Sigmoid colon (tissue), 4 donors: ENCODE measurements around the gene SYNPO.

Source experiments
- CTCF ChIP-seq, 4 experiments: fragments of 450-650 bp in 3 of 4; fragments of 200-600 bp in 1 of 4; IDR thresholded peaks; one replicate each; pipeline ENCODE4 v1.5.1; 2016 to 2019; ENCODE audit warnings: antibody characterized with exemption in 4 of 4, mild to moderate bottlenecking in 3 of 4, moderate library complexity in 2 of 4
- EP300 ChIP-seq, 4 donors: sonication (generic); formaldehyde crosslinking; IDR thresholded peaks; one replicate each; pipeline ENCODE4 v1.6.1; 2017; ENCODE audit warnings: antibody characterized with exemption in 4 of 4
- POLR2A ChIP-seq, 2 donors: fragments of 450-650 bp; IDR thresholded peaks; one replicate each; pipeline ENCODE4 v1.6.1; 2016; ENCODE audit warnings: antibody characterized with exemption in 2 of 2, mild to moderate bottlenecking in 2 of 2, moderate library complexity in 2 of 2
- POLR2AphosphoS5 ChIP-seq, 4 donors: sonication (generic); formaldehyde crosslinking; IDR thresholded peaks; one replicate each; pipeline ENCODE4 v1.6.1; 2017; ENCODE audit warnings: antibody characterized with exemption in 4 of 4

- TF ChIP-seq CTCF (IDR thresholded peaks at IDR 0.05): no peak
- no peak for TF ChIP-seq EP300 (IDR thresholded peaks at IDR 0.05)
- peak in 2 of 4 donors; percentile 14 to 20 for TF ChIP-seq POLR2AphosphoS5 (IDR thresholded peaks at IDR 0.05)
- TF ChIP-seq POLR2A (IDR thresholded peaks at IDR 0.05): no peak
Observed at GRCh38 chr5:150626853-150627276, 13.6 kb upstream of the SYNPO start.
